Spleen (tissue), 11 donors: ENCODE results near the gene CLIP2. TPM values are rescaled to one million over a fixed set of nuclear protein-coding genes. Genes with fewer than 3 reads are reported as not detected.
"Not testable (repeated sequence)": the region's sequence is repeated elsewhere in the genome, so short reads cannot be mapped to it uniquely, and the experiment has no call there.

Experiments used
- DNase-seq: peaks from one replicate; pipeline ENCODE4 v3.0.0-alpha.2; 2020
- H3K27ac ChIP-seq, 8 donors: fragments of 200-600 bp; sonication (generic) in 7 of 8; 1 replicate in 4 of 8; 2 replicates in 4 of 8; pipeline versions ENCODE4 v1.5.0 to v1.8.0; 2016 to 2021; ENCODE audit warnings: inconsistent platforms in 4 of 8, mild to moderate bottlenecking in 4 of 8, moderate library complexity in 1 of 8
- H3K27me3 ChIP-seq, 7 donors: fragments of 200-600 bp; sonication (generic) in 6 of 7; replicated peaks in 1 of 7; 1 replicate in 4 of 7; 2 replicates in 3 of 7; pipeline versions ENCODE4 v1.5.0 to v1.8.0; 2016 to 2021; ENCODE audit warnings: inconsistent platforms in 3 of 7, mild to moderate bottlenecking in 1 of 7
- H3K36me3 ChIP-seq, 6 donors: fragments of 200-600 bp; sonication (generic) in 5 of 6; 1 replicate in 4 of 6; 2 replicates in 2 of 6; pipeline versions ENCODE4 v1.5.0 to v1.8.0; 2016 to 2021; ENCODE audit warnings: inconsistent platforms in 2 of 6
- H3K4me1 ChIP-seq, 6 donors: fragments of 200-600 bp; sonication (generic) in 5 of 6; 1 replicate in 3 of 6; 2 replicates in 3 of 6; pipeline versions ENCODE4 v1.5.0 to v1.8.0; 2016 to 2021; ENCODE audit warnings: inconsistent platforms in 3 of 6
- H3K4me3 ChIP-seq, 8 donors: fragments of 200-600 bp; sonication (generic) in 7 of 8; 1 replicate in 4 of 8; 2 replicates in 4 of 8; pipeline versions ENCODE4 v1.5.0 to v1.8.0; 2016 to 2021; ENCODE audit warnings: inconsistent platforms in 4 of 8, mild to moderate bottlenecking in 4 of 8, moderate library complexity in 2 of 8
- H3K9me3 ChIP-seq, 8 donors: fragments of 200-600 bp; sonication (generic) in 7 of 8; 1 replicate in 4 of 8; 2 replicates in 4 of 8; pipeline versions ENCODE4 v1.5.0 to v1.8.0; 2016 to 2021; ENCODE audit warnings: inconsistent platforms in 4 of 8
- POLR2A ChIP-seq, 3 donors: fragments of 450-650 bp; IDR thresholded peaks; one replicate each; pipeline ENCODE4 v1.5.1; 2017; ENCODE audit warnings: antibody characterized with exemption in 3 of 3, mild to moderate bottlenecking in 1 of 3
- POLR2AphosphoS5 ChIP-seq, 3 donors: sonication (generic); formaldehyde crosslinking; IDR thresholded peaks; one replicate each; pipeline ENCODE4 v1.5.1; 2017; ENCODE audit warnings: antibody characterized with exemption in 3 of 3
- WGBS, 5 donors: extraction: QIAGEN DNeasy Blood & Tissue Kit in 3 of 5; methylation state at CpG; one replicate each; pipeline versions ENCODE4 v1.1.5 to v1.1.7; 2013 to 2018; 5-methylcytosine and 5-hydroxymethylcytosine counted together
- intact Hi-C: fragments of 100-400 bp; cut with DNase I; formaldehyde crosslinking; loops from one replicate; pipeline ENCODE4 v1.15.0; 2023; ENCODE audit warnings: low total_unique reads
- polyA plus RNA-seq, 3 donors: library from polyadenylated mRNA; stranded (reverse); fragments of 200-250 nt; gene quantifications; one replicate each; pipeline ENCODE4 v1.2.1, GENCODE V29; 2013
- total RNA-seq, 7 donors: library from RNA; depleted of rRNA in 3 of 7; stranded (reverse); fragments of >200 nt in 3 of 7; fragmentation: NEBNext Ultra II Directional in 4 of 7; extraction: Animal tissue kit (Norgen Biotek cat#: 25700) in 4 of 7; gene quantifications; one replicate each; pipeline versions ENCODE4 v1.1.0 to v1.2.1, GENCODE V29; 2016 to 2021
- TF ChIP-seq, protein P1 (sequence below), 11 experiments: fragments of 200-600 bp in 7 of 11; fragments of 450-650 bp in 4 of 11; sonication (generic) in 4 of 11; IDR thresholded peaks in 8 of 11; conservative IDR thresholded peaks in 3 of 11; 1 replicate in 7 of 11; 2 replicates in 4 of 11; pipeline versions ENCODE4 v1.4.0 to v1.8.0; 2016 to 2021; ENCODE audit warnings: antibody characterized with exemption in 11 of 11, inconsistent platforms in 4 of 11, mild to moderate bottlenecking in 1 of 11
- donor health status: healthy with polysubstance abuse.
- donor health status: DM: no; HTN: no; CAD: no; lungs with moderate emphysema.
- donor health status: DM: no; HTN: no; CAD: no.
- donor health status: Bipolar disorder and iron deficiency.
- donor health status: healthy.
- donor health status: DM: no; HTN: no; CAD: no.
- donor health status: DM: yes; HTN: yes; CAD: no.

CLIP2 gene
- total and polyA plus RNA-seq, 10 donors: 2.7 to 18.6 (median 16.9) TPM

DNA sequence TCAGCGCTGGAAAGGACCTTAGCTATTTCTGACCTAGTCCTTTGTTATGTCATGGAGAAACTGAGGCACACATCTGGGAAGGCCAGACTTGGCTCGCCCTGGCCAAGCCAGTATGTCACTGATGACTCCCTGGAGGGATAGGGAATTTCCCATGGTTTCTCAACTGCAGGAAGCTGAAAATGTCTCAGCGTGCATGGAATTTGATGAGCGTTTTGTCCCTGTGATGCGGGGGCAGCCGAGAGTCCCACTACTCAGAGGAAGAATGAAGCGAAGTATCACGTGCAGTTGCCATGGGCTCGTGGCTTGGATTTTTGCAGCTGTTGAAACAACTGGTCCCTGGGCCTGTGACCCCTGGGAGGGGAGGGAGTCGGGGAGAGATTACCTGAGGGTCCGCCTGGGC, 44.8 kb downstream of the CLIP2 start:
- WGBS, 5 donors: 69 to 85% (median 72%) methylated on average over 11 of the region's 11 CpGs
- TF ChIP-seq, protein P1, sequence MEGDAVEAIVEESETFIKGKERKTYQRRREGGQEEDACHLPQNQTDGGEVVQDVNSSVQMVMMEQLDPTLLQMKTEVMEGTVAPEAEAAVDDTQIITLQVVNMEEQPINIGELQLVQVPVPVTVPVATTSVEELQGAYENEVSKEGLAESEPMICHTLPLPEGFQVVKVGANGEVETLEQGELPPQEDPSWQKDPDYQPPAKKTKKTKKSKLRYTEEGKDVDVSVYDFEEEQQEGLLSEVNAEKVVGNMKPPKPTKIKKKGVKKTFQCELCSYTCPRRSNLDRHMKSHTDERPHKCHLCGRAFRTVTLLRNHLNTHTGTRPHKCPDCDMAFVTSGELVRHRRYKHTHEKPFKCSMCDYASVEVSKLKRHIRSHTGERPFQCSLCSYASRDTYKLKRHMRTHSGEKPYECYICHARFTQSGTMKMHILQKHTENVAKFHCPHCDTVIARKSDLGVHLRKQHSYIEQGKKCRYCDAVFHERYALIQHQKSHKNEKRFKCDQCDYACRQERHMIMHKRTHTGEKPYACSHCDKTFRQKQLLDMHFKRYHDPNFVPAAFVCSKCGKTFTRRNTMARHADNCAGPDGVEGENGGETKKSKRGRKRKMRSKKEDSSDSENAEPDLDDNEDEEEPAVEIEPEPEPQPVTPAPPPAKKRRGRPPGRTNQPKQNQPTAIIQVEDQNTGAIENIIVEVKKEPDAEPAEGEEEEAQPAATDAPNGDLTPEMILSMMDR (IDR thresholded peaks at IDR 0.05 in 8 of 11, conservative IDR thresholded peaks at IDR 0.05 in 3 of 11): no peak
- TF ChIP-seq POLR2AphosphoS5 (IDR thresholded peaks at IDR 0.05) (no peak), POLR2A (IDR thresholded peaks at IDR 0.05) (no peak)
- H3K4me1 ChIP-seq: no peaks in the 10 kb centered on the region

DNA sequence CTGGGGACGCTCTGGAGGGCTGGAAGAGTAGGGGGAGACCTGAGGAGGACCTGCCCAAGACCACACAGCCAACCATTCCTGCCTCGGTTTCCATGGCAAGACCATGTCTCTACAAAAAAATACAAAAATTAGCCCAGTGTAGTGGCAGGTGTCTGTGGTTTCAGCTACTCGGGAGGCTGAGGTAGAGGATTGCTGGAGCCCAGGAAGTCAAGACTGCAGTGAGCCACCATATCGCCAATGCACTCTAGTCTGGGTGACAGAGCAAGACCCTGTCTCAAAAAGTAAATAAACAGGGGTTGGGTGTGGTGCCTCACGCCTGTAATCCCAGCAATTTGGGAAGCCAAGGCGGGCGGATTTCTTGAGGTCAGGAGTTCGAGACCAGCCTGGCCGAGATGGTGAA, 48.7 kb downstream of the CLIP2 start:
- Histone ChIP-seq H3K27me3 (no peaks in the 10 kb centered on the region), H3K4me1 (no peaks in the 10 kb centered on the region), H3K36me3 (peaks cover 0 to 30% (median 4%) of the 10 kb centered on the region in 6 donors), H3K9me3 (no peaks in the 10 kb centered on the region), H3K4me3 (no peak overlapping the region), H3K27ac (no peak overlapping the region)
- TF ChIP-seq, protein P1 (IDR thresholded peaks at IDR 0.05 in 8 of 11, conservative IDR thresholded peaks at IDR 0.05 in 3 of 11): no peak
- DNase-seq: no peak
- 79 to 92% (median 82%) methylated on average over 9 of the region's 9 CpGs for WGBS, 5 donors
- intact Hi-C loops: no loop called here

More for the DNA sequence above, 44.8 kb downstream of the CLIP2 start:
- Histone ChIP-seq H3K27ac (peak overlapping the region in 1 of 8 donors; percentile 45), H3K9me3 (no peaks in the 10 kb centered on the region), H3K4me3 (no peak overlapping the region), H3K36me3 (peaks cover 0 to 16% (median 4%) of the 10 kb centered on the region in 6 donors), H3K27me3 (no peaks in the 10 kb centered on the region)
- DNase-seq: no peak
- intact Hi-C loops: no loop called here

DNA sequence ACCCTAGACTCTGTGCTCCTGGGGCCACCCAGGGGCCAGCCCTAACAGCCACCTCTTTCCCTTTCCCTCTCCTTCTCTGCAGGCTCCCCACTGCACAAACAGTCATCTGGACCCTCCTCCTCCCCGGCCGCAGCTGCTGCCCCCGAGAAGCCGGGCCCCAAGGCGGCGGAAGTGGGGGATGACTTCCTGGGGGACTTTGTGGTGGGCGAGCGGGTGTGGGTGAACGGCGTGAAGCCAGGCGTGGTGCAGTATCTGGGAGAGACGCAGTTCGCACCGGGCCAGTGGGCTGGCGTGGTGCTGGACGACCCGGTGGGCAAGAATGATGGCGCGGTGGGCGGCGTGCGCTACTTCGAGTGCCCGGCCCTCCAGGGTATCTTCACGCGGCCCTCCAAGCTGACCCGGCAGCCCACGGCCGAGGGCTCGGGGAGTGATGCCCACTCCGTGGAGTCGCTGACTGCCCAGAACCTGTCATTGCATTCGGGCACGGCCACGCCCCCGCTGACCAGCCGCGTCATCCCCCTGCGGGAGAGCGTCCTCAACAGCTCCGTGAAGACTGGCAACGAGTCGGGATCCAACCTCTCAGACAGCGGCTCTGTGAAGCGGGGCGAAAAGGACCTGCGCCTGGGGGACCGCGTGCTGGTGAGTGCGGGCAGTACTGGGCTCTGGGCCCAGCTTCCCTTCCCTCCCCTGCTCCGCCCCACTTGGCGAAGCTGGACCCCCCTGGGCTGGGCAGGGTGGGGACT, 49.3 kb downstream of the CLIP2 start:
- H3K9me3 ChIP-seq: no peaks in the 10 kb centered on the region
- no peaks in the 10 kb centered on the region for H3K27me3 ChIP-seq
- no peak for DNase-seq
- TF ChIP-seq POLR2AphosphoS5 (IDR thresholded peaks at IDR 0.05) (peak in 1 of 3 donors; percentile 21), POLR2A (IDR thresholded peaks at IDR 0.05) (no peak)
- TF ChIP-seq, protein P1 (IDR thresholded peaks at IDR 0.05 in 8 of 11, conservative IDR thresholded peaks at IDR 0.05 in 3 of 11): no peak
- H3K4me3 ChIP-seq: no peak overlapping the region
- intact Hi-C loops: no loop called here
- 86 to 94% (median 91%) methylated on average over 34 to 52 of the region's 52 CpGs for WGBS, 5 donors
- no peak overlapping the region for H3K27ac ChIP-seq
- peaks cover 0 to 30% (median 4%) of the 10 kb centered on the region in 6 donors for H3K36me3 ChIP-seq
- no peaks in the 10 kb centered on the region for H3K4me1 ChIP-seq

DNA sequence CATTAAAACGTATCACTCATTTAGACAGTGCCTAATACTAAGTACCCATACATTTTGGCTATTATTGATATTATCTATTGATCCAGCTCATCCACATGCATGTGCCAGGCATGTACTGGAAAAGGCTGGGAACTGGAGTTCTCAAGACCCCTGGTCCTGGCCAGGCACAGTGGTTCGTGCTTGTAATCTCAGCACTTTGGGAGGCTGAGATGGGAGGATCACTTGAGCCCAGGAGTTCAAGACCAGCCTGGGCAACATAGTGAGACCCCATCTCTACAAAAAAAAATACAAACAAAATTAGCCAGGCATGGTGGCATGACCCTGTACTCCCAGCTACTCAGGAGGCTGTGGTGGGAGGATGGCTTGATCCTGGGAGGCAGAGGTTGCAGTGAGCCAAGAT, 50.4 kb downstream of the CLIP2 start:
- H3K27ac ChIP-seq, H3K4me1 ChIP-seq, H3K4me3 ChIP-seq, intact Hi-C loops, DNase-seq, H3K9me3 ChIP-seq, H3K27me3 ChIP-seq: not testable (repeated sequence)
- WGBS, 5 donors: 92 to 100% (median 95%) methylated on average over 2 of the region's 2 CpGs
- peaks cover 0 to 33% (median 4%) of the 10 kb centered on the region in 6 donors for H3K36me3 ChIP-seq
